ENCODE results near the gene EXOSC9. TPM values are rescaled to one million over a fixed set of nuclear protein-coding genes. Genes with fewer than 3 reads are reported as not detected.

EXOSC9 gene
- total and polyA plus RNA-seq, 4 donors: 5.3 to 20.0 (median 10.0) TPM

- no peak overlapping the region for H3K27ac ChIP-seq (ENCODE audit: low read depth in 1 of 2, low read length in 2 of 2)
- H3K4me3 ChIP-seq (ENCODE audit: low read depth in 1 of 3, low read length in 3 of 3): no peak overlapping the region
- no peaks in the 10 kb centered on the region for H3K9me3 ChIP-seq (ENCODE audit: control insufficient read depth in 4 of 4, low read length in 3 of 4)
- WGBS: 93% methylated on average over 3 of the region's 3 CpGs
- peaks cover 3 to 47% (median 34%) of the 10 kb centered on the region in 4 donors for H3K36me3 ChIP-seq (ENCODE audit: control insufficient read depth in 4 of 4, insufficient read depth in 3 of 4, low read depth in 1 of 4, low read length in 3 of 4)
- no peaks in the 10 kb centered on the region for H3K27me3 ChIP-seq (ENCODE audit: control insufficient read depth in 4 of 4, insufficient read depth in 4 of 4, low read length in 3 of 4)
- H3K4me1 ChIP-seq (ENCODE audit: control insufficient read depth in 4 of 4, insufficient read depth in 4 of 4, low read length in 3 of 4): no peaks in the 10 kb centered on the region
- TF ChIP-seq FOXA1 (IDR thresholded peaks at IDR 0.05): no peak
- no peak for TF ChIP-seq MAX (IDR thresholded peaks at IDR 0.05)
- TF ChIP-seq, protein P1, sequence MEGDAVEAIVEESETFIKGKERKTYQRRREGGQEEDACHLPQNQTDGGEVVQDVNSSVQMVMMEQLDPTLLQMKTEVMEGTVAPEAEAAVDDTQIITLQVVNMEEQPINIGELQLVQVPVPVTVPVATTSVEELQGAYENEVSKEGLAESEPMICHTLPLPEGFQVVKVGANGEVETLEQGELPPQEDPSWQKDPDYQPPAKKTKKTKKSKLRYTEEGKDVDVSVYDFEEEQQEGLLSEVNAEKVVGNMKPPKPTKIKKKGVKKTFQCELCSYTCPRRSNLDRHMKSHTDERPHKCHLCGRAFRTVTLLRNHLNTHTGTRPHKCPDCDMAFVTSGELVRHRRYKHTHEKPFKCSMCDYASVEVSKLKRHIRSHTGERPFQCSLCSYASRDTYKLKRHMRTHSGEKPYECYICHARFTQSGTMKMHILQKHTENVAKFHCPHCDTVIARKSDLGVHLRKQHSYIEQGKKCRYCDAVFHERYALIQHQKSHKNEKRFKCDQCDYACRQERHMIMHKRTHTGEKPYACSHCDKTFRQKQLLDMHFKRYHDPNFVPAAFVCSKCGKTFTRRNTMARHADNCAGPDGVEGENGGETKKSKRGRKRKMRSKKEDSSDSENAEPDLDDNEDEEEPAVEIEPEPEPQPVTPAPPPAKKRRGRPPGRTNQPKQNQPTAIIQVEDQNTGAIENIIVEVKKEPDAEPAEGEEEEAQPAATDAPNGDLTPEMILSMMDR (IDR thresholded peaks at IDR 0.05; ENCODE audit: low read depth, low read length, missing input control): no peak
- no peak for TF ChIP-seq ATF3 (IDR thresholded peaks at IDR 0.05)
- TF ChIP-seq NR2F2 (IDR thresholded peaks at IDR 0.05): no peak
- TF ChIP-seq, protein P2, sequence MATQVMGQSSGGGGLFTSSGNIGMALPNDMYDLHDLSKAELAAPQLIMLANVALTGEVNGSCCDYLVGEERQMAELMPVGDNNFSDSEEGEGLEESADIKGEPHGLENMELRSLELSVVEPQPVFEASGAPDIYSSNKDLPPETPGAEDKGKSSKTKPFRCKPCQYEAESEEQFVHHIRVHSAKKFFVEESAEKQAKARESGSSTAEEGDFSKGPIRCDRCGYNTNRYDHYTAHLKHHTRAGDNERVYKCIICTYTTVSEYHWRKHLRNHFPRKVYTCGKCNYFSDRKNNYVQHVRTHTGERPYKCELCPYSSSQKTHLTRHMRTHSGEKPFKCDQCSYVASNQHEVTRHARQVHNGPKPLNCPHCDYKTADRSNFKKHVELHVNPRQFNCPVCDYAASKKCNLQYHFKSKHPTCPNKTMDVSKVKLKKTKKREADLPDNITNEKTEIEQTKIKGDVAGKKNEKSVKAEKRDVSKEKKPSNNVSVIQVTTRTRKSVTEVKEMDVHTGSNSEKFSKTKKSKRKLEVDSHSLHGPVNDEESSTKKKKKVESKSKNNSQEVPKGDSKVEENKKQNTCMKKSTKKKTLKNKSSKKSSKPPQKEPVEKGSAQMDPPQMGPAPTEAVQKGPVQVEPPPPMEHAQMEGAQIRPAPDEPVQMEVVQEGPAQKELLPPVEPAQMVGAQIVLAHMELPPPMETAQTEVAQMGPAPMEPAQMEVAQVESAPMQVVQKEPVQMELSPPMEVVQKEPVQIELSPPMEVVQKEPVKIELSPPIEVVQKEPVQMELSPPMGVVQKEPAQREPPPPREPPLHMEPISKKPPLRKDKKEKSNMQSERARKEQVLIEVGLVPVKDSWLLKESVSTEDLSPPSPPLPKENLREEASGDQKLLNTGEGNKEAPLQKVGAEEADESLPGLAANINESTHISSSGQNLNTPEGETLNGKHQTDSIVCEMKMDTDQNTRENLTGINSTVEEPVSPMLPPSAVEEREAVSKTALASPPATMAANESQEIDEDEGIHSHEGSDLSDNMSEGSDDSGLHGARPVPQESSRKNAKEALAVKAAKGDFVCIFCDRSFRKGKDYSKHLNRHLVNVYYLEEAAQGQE (IDR thresholded peaks at IDR 0.05): no peak
- no peak for TF ChIP-seq GABPA (IDR thresholded peaks at IDR 0.05 in 1 of 2, conservative IDR thresholded peaks at IDR 0.05 in 1 of 2)
- TF ChIP-seq HNF4G (IDR thresholded peaks at IDR 0.05): no peak
- TF ChIP-seq RXRA (IDR thresholded peaks at IDR 0.05): no peak
- TF ChIP-seq YY1 (IDR thresholded peaks at IDR 0.05): no peak
- TF ChIP-seq, protein P3, sequence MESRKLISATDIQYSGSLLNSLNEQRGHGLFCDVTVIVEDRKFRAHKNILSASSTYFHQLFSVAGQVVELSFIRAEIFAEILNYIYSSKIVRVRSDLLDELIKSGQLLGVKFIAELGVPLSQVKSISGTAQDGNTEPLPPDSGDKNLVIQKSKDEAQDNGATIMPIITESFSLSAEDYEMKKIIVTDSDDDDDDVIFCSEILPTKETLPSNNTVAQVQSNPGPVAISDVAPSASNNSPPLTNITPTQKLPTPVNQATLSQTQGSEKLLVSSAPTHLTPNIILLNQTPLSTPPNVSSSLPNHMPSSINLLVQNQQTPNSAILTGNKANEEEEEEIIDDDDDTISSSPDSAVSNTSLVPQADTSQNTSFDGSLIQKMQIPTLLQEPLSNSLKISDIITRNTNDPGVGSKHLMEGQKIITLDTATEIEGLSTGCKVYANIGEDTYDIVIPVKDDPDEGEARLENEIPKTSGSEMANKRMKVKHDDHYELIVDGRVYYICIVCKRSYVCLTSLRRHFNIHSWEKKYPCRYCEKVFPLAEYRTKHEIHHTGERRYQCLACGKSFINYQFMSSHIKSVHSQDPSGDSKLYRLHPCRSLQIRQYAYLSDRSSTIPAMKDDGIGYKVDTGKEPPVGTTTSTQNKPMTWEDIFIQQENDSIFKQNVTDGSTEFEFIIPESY (IDR thresholded peaks at IDR 0.05): no peak
- no peak for TF ChIP-seq FOXA2 (IDR thresholded peaks at IDR 0.05)
- no peak for TF ChIP-seq RAD21 (IDR thresholded peaks at IDR 0.05)
- no peak for TF ChIP-seq SP1 (IDR thresholded peaks at IDR 0.05)
- no peak for TF ChIP-seq JUND (IDR thresholded peaks at IDR 0.05)
- no peak for TF ChIP-seq EGR1 (IDR thresholded peaks at IDR 0.05; ENCODE audit: low read depth in 2 of 2)
- no peak for TF ChIP-seq TAF1 (conservative IDR thresholded peaks at IDR 0.05)
- DNase-seq (ENCODE audit: low spot score): no peak
- H3K9ac ChIP-seq (ENCODE audit: low read depth in 1 of 2, low read length in 2 of 2): no peak overlapping the region
Observed at GRCh38 chr4:121817006-121817405, 15.9 kb downstream of the EXOSC9 start.

- peaks cover 0 to 44% (median 28%) of the 10 kb centered on the region in 4 donors for H3K36me3 ChIP-seq (ENCODE audit: control insufficient read depth in 4 of 4, insufficient read depth in 3 of 4, low read depth in 1 of 4, low read length in 3 of 4)
- H3K9me3 ChIP-seq (ENCODE audit: control insufficient read depth in 4 of 4, low read length in 3 of 4): no peaks in the 10 kb centered on the region
- 91% methylated on average over 1 of the region's 1 CpG for WGBS
- TF ChIP-seq MAX (IDR thresholded peaks at IDR 0.05) (no peak), GABPA (IDR thresholded peaks at IDR 0.05 in 1 of 2, conservative IDR thresholded peaks at IDR 0.05 in 1 of 2) (no peak), RAD21 (IDR thresholded peaks at IDR 0.05) (no peak), HNF4A (conservative IDR thresholded peaks at IDR 0.05) (no peak), HNF4G (IDR thresholded peaks at IDR 0.05) (no peak), TAF1 (conservative IDR thresholded peaks at IDR 0.05) (no peak), RXRA (IDR thresholded peaks at IDR 0.05) (no peak), JUND (IDR thresholded peaks at IDR 0.05) (no peak)
- TF ChIP-seq, protein P1 (IDR thresholded peaks at IDR 0.05; ENCODE audit: low read depth, low read length, missing input control): no peak
- TF ChIP-seq, protein P3 (IDR thresholded peaks at IDR 0.05): no peak
Observed at GRCh38 chr4:121817701-121818100, 16.6 kb downstream of the EXOSC9 start.

More at GRCh38 chr4:121817701-121818100, 16.6 kb downstream of the EXOSC9 start:
- DNase-seq (ENCODE audit: low spot score): no peak
- no peaks in the 10 kb centered on the region for H3K4me1 ChIP-seq (ENCODE audit: control insufficient read depth in 4 of 4, insufficient read depth in 4 of 4, low read length in 3 of 4)
- H3K9ac ChIP-seq (ENCODE audit: low read depth in 1 of 2, low read length in 2 of 2): no peak overlapping the region
- no peaks in the 10 kb centered on the region for H3K27me3 ChIP-seq (ENCODE audit: control insufficient read depth in 4 of 4, insufficient read depth in 4 of 4, low read length in 3 of 4)
- no peak overlapping the region for H3K4me3 ChIP-seq (ENCODE audit: low read depth in 1 of 3, low read length in 3 of 3)
- no peak overlapping the region for H3K27ac ChIP-seq (ENCODE audit: low read depth in 1 of 2, low read length in 2 of 2)
